H1 (cell line): ENCODE data around the gene SELENOO. TPM values are rescaled to one million over a fixed set of nuclear protein-coding genes. Genes with fewer than 3 reads are reported as not detected.

Experiments used
- CTCF ChIA-PET: fragments of 300-600 bp; sonication (Branson Sonifier 250); formaldehyde crosslinking; loops from one replicate; lab custom pipeline; 2021; ENCODE audit not compliant: partially characterized antibody; lab: Charles Lee
- POLR2A ChIA-PET: fragments of 300-600 bp; sonication (Branson Sonifier 250); formaldehyde crosslinking; loops from one replicate; lab custom pipeline; 2021; ENCODE audit warnings: inconsistent platforms; ENCODE audit not compliant: partially characterized antibody; lab: Charles Lee
- DNase-seq, 2 experiments: peaks; one replicate each; pipeline versions ENCODE4 v3.0.0 to v3.0.0-alpha.2; 2010 to 2022; ENCODE audit warnings: low spot score in 2 of 2, low read depth in 1 of 2, mixed read lengths in 1 of 2
- FAIRE-seq: peaks from 2 replicates; lab custom pipeline; 2011; peaks lifted over from hg19 to GRCh38; lab: Jason Lieb, UNC
- H2AFZ ChIP-seq: 2 replicates; pipeline ENCODE4 v1.8.1; 2012; ENCODE audit warnings: low read length, inconsistent platforms
- H2AK5ac ChIP-seq: 2 replicates; pipeline ENCODE4 v1.6.1; 2013; ENCODE audit warnings: low read depth, low read length
- H2BK120ac ChIP-seq: replicated peaks from 2 replicates; pipeline ENCODE3; 2013; ENCODE audit warnings: low read depth, low read length, inconsistent platforms
- H2BK12ac ChIP-seq: 2 replicates; pipeline ENCODE4 v1.6.1; 2013; ENCODE audit warnings: low read depth, low read length
- H2BK15ac ChIP-seq: 2 replicates; pipeline ENCODE4 v1.6.1; 2013; ENCODE audit warnings: low read length
- H2BK20ac ChIP-seq: 2 replicates; pipeline ENCODE4 v1.6.1; 2013; ENCODE audit warnings: low read length
- H2BK5ac ChIP-seq: 2 replicates; pipeline ENCODE4 v1.6.1; 2013; ENCODE audit warnings: low read depth, low read length
- H3K14ac ChIP-seq: 2 replicates; pipeline ENCODE4 v1.6.1; 2013; ENCODE audit warnings: inconsistent platforms; ENCODE audit not compliant: insufficient read length
- H3K18ac ChIP-seq: 2 replicates; pipeline ENCODE4 v1.6.1; 2013; ENCODE audit warnings: low read length; ENCODE audit errors: extremely low read depth
- H3K23ac ChIP-seq: 2 replicates; pipeline ENCODE4 v1.6.1; 2013; ENCODE audit warnings: inconsistent platforms; ENCODE audit not compliant: insufficient read length
- H3K23me2 ChIP-seq: 2 replicates; pipeline ENCODE4 v1.6.1; 2013; ENCODE audit warnings: low read depth, low read length
- H3K27ac ChIP-seq: 2 replicates; pipeline ENCODE4 v1.6.1; 2011; ENCODE audit warnings: low read depth, low read length, inconsistent platforms
- H3K27me3 ChIP-seq, 4 experiments: replicated peaks in 1 of 4; 1 replicate in 1 of 4; 2 replicates in 3 of 4; pipeline versions ENCODE4 v1.6.1 to v1.8.1; 2011 to 2013; ENCODE audit warnings: low read length in 3 of 4, mild to moderate bottlenecking in 3 of 4, inconsistent platforms in 2 of 4, mixed read lengths in 2 of 4, moderate library complexity in 1 of 4; ENCODE audit not compliant: control insufficient read depth in 3 of 4, insufficient read depth in 3 of 4; ENCODE audit errors: extremely low read depth in 1 of 4
- H3K36me3 ChIP-seq, 4 experiments: 2 replicates each; pipeline versions ENCODE4 v1.6.1 to v1.8.1; 2011 to 2013; ENCODE audit warnings: mild to moderate bottlenecking in 4 of 4, low read length in 3 of 4, moderate library complexity in 2 of 4, control low read depth in 1 of 4, inconsistent platforms in 1 of 4; ENCODE audit not compliant: insufficient read depth in 4 of 4, control insufficient read depth in 2 of 4
- H3K4ac ChIP-seq: replicated peaks from 2 replicates; pipeline ENCODE3; 2013; ENCODE audit warnings: low read length, low read depth, mixed read lengths, inconsistent platforms; ENCODE audit not compliant: insufficient read length
- H3K4me1 ChIP-seq, 4 experiments: replicated peaks in 1 of 4; 1 replicate in 1 of 4; 2 replicates in 3 of 4; pipeline versions ENCODE4 v1.6.1 to v1.8.1; 2011 to 2013; ENCODE audit warnings: low read length in 3 of 4, inconsistent platforms in 2 of 4, mixed read lengths in 1 of 4; ENCODE audit not compliant: insufficient read depth in 4 of 4, control insufficient read depth in 3 of 4
- H3K4me2 ChIP-seq, 2 experiments: 2 replicates each; pipeline versions ENCODE4 v1.6.1 to v1.8.1; 2011 to 2013; ENCODE audit warnings: low read depth in 2 of 2, low read length in 2 of 2, control low read depth in 1 of 2, inconsistent platforms in 1 of 2, mild to moderate bottlenecking in 1 of 2; ENCODE audit not compliant: insufficient read depth in 1 of 2
- H3K4me3 ChIP-seq, 4 experiments: fragments of 200-600, 300-600 bp in 1 of 4; sonication (generic), shearing (Covaris generic), sonication (Bioruptor Twin) in 1 of 4; 2 replicates each; pipeline versions ENCODE4 v1.5.1 to v1.8.1; 2011 to 2016; ENCODE audit warnings: low read length in 4 of 4, low read depth in 3 of 4, control low read depth in 2 of 4, inconsistent platforms in 2 of 4, mild to moderate bottlenecking in 2 of 4, mixed read lengths in 1 of 4, moderate library complexity in 1 of 4; ENCODE audit not compliant: insufficient read depth in 2 of 4; ENCODE audit errors: extremely low read depth in 1 of 4
- H3K56ac ChIP-seq: replicated peaks from 2 replicates; pipeline ENCODE3; 2013; ENCODE audit warnings: low read depth, mild to moderate bottlenecking, mixed read lengths, low read length, inconsistent platforms; ENCODE audit not compliant: insufficient read length
- H3K79me1 ChIP-seq: 2 replicates; pipeline ENCODE4 v1.6.1; 2013; ENCODE audit warnings: low read depth, low read length, control low read depth
- H3K79me2 ChIP-seq, 2 experiments: 2 replicates each; pipeline versions ENCODE4 v1.6.1 to v1.8.1; 2012 to 2013; ENCODE audit warnings: low read length in 2 of 2, mild to moderate bottlenecking in 2 of 2, inconsistent platforms in 1 of 2; ENCODE audit not compliant: insufficient read depth in 2 of 2, control insufficient read depth in 1 of 2
- H3K9ac ChIP-seq, 4 experiments: replicated peaks in 1 of 4; 1 replicate in 1 of 4; 2 replicates in 3 of 4; pipeline versions ENCODE4 v1.6.1 to v1.8.1; 2011 to 2013; ENCODE audit warnings: low read depth in 3 of 4, low read length in 3 of 4, control low read depth in 2 of 4, mild to moderate bottlenecking in 2 of 4, moderate library complexity in 2 of 4, inconsistent platforms in 1 of 4; ENCODE audit errors: extremely low read depth in 1 of 4
- H3K9me3 ChIP-seq, 2 experiments: 2 replicates each; pipeline versions ENCODE4 v1.6.1 to v1.8.1; 2012 to 2013; ENCODE audit warnings: mild to moderate bottlenecking in 2 of 2, moderate library complexity in 2 of 2, control low read depth in 1 of 2, inconsistent platforms in 1 of 2, low read depth in 1 of 2, low read length in 1 of 2, mixed read lengths in 1 of 2; ENCODE audit not compliant: insufficient read depth in 2 of 2
- H4K20me1 ChIP-seq, 2 experiments: replicated peaks in 1 of 2; 2 replicates each; pipeline versions ENCODE3 to v1.8.1; 2011 to 2013; ENCODE audit warnings: inconsistent platforms in 2 of 2, low read length in 2 of 2, mild to moderate bottlenecking in 1 of 2; ENCODE audit not compliant: insufficient read depth in 2 of 2, control insufficient read depth in 1 of 2
- H4K5ac ChIP-seq: 2 replicates; pipeline ENCODE4 v1.6.1; 2013; ENCODE audit warnings: low read length, low read depth, mixed read lengths, inconsistent platforms; ENCODE audit not compliant: insufficient read length
- H4K8ac ChIP-seq: 2 replicates; pipeline ENCODE4 v1.8.0; 2013; ENCODE audit warnings: mild to moderate bottlenecking, moderate library complexity, low read length, inconsistent platforms; ENCODE audit not compliant: insufficient read depth; ENCODE audit errors: extremely low read depth
- H4K91ac ChIP-seq: replicated peaks from 2 replicates; pipeline ENCODE3; 2013; ENCODE audit warnings: low read length, mixed read lengths, inconsistent platforms; ENCODE audit not compliant: insufficient read length
- BACH1 ChIP-seq: IDR thresholded peaks from 2 replicates; pipeline ENCODE4 v1.6.1; 2012; ENCODE audit warnings: low read length, improper control_type of control experiment
- BCL11A ChIP-seq, 2 experiments: IDR thresholded peaks; one replicate each; pipeline ENCODE4 v1.6.1; 2011; ENCODE audit warnings: low read depth in 2 of 2, low read length in 2 of 2, mild to moderate bottlenecking in 2 of 2
- CTBP2 ChIP-seq: IDR thresholded peaks from 2 replicates; pipeline ENCODE4 v1.7.0; 2011; ENCODE audit warnings: borderline replicate concordance, mild to moderate bottlenecking, moderate library complexity, mixed read lengths, low read length; ENCODE audit not compliant: insufficient read depth, insufficient read length
- EGR1 ChIP-seq: IDR thresholded peaks from 2 replicates; pipeline ENCODE4 v1.6.1; 2011; ENCODE audit warnings: low read depth, low read length, borderline replicate concordance
- EP300 ChIP-seq, 2 experiments: IDR thresholded peaks; 1 replicate in 1 of 2; 2 replicates in 1 of 2; pipeline ENCODE4 v1.6.1; 2011 to 2012; ENCODE audit warnings: low read depth in 2 of 2, low read length in 2 of 2, mild to moderate bottlenecking in 2 of 2, borderline replicate concordance in 1 of 2, inconsistent platforms in 1 of 2, moderate library complexity in 1 of 2
- GABPA ChIP-seq: IDR thresholded peaks from 2 replicates; pipeline ENCODE4 v1.6.1; 2011; ENCODE audit warnings: mild to moderate bottlenecking, low read length, moderate library complexity, borderline replicate concordance; ENCODE audit not compliant: insufficient read depth
- RFX5 ChIP-seq: IDR thresholded peaks from 2 replicates; pipeline ENCODE4 v1.6.1; 2011; ENCODE audit warnings: low read depth, low read length, improper control_type of control experiment, borderline replicate concordance
- SIX5 ChIP-seq: IDR thresholded peaks from 2 replicates; pipeline ENCODE4 v1.6.1; 2011; ENCODE audit warnings: mild to moderate bottlenecking, low read depth, low read length
- ZNF274 ChIP-seq: IDR thresholded peaks from 2 replicates; pipeline ENCODE4 v1.7.0; 2012; ENCODE audit warnings: low read length, borderline replicate concordance; ENCODE audit errors: extremely low read depth
- WGBS, 2 experiments: shearing (Covaris generic) in 1 of 2; methylation state at CpG; one replicate each; pipeline versions ENCODE4 v1.1.6 to v1.1.7; 2013 to 2015; ENCODE audit warnings: low lambda C conversion rate in 2 of 2, mixed read lengths in 2 of 2, inconsistent platforms in 1 of 2, low coverage in 1 of 2, missing lambda C conversion rate in 1 of 2; ENCODE audit not compliant: insufficient replicate concordance in 2 of 2, insufficient coverage in 1 of 2, insufficient read length in 1 of 2; ENCODE audit errors: extremely low coverage in 1 of 2, missing lambda C conversion rate in 1 of 2; 5-methylcytosine and 5-hydroxymethylcytosine counted together
- polyA plus RNA-seq, 7 experiments: library from polyadenylated mRNA; depleted of rRNA in 3 of 7; stranded (reverse) in 5 of 7; unstranded in 2 of 7; fragments of >200 nt in 5 of 7; fragments of 200-250 nt in 2 of 7; gene quantifications; 1 replicate in 5 of 7; 2 replicates in 1 of 7; 4 replicates in 1 of 7; pipeline versions ENCODE4 v1.2.1 to v1.2.3, GENCODE V29; 2011 to 2013; ENCODE audit warnings: missing spikeins in 2 of 7, mixed read lengths in 2 of 7
- total RNA-seq: library from RNA; stranded (reverse); fragmentation: NEBNext Ultra II Directional; extraction: Animal tissue kit (Norgen Biotek cat#: 25700); gene quantifications from 2 replicates; pipeline ENCODE4 v1.2.1, GENCODE V29; 2021
- TF ChIP-seq, protein P1 (sequence below): IDR thresholded peaks from 2 replicates; pipeline ENCODE4 v1.6.1; 2012; ENCODE audit warnings: inconsistent platforms

Gene SELENOO
- total and polyA plus RNA-seq, 2 of the 8 experiments (the other 6 are each of a cell fraction or from before 2014, with no cell fraction given): 18.6 to 25.1 TPM

DNA sequence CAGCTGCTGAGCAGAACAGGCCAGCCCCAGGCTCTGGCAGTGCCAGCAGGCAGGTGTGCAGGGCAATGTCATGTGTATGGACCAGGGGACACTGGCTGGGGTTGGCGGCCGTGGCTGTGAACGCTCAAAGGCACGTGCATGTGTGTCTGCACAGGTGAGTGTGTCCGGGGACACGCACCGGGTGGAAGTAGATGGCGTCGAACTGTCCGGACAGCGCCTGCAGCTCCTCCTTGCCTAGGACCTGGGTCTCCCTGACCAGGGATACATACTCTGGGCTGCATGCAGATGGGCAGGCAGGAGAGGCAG lies 49.4 kb downstream of the SELENOO start:
- POLR2A ChIA-PET: interaction anchor here (0.7 to 1.6 kb wide), 8 partner anchors 8 to 46 kb away, joined by 3 to 4 read pairs (median 4); no protein-coding TSS in a partner anchor
- peak overlapping the region; percentile 68 to 99 for H3K4me2 ChIP-seq
- FAIRE-seq: no peak

More for the DNA sequence above, 49.4 kb downstream of the SELENOO start:
- Histone ChIP-seq H3K23ac (no peak overlapping the region), H3K23me2 (peaks cover 17% of the 10 kb centered on the region), H2BK20ac (no peak overlapping the region), H3K79me1 (peaks cover 6% of the 10 kb centered on the region; the same call in 1 of the 2 replicates), H4K5ac (no peak overlapping the region), H3K79me2 (0 out of 4 replicates have a peak, but pooled peaks cover 0 to 3% of the 10 kb centered on the region in 2 experiments), H3K27ac (no peak overlapping the region), H2BK15ac (0 out of 2 replicates have a peak overlapping the region, but pooled peaks have one; percentile 9), H2BK120ac (no peak overlapping the region), H3K4me3 (peak overlapping the region; percentile 54 to 80 (median 72); a peak in 5 of 8 replicates), H2AFZ (no peak overlapping the region), H3K4me1 (peaks cover 0 to 20% (median 16%) of the 10 kb centered on the region in 4 experiments; a peak in 6 of 7 replicates), H3K18ac (no peak overlapping the region), H2BK12ac (no peak overlapping the region), H3K27me3 (no peaks in the 10 kb centered on the region), H4K20me1 (peaks cover 0 to 16% of the 10 kb centered on the region in 2 experiments), H3K9me3 (no peaks in the 10 kb centered on the region), H3K56ac (no peak overlapping the region), H3K14ac (no peak overlapping the region), H2AK5ac (no peak overlapping the region; the same call in 1 of the 2 replicates), H3K4ac (no peak overlapping the region), H4K91ac (no peak overlapping the region), H2BK5ac (no peak overlapping the region), H4K8ac (no peak overlapping the region), H3K36me3 (no peaks in the 10 kb centered on the region), H3K9ac (peak overlapping the region in 2 of 4 experiments; percentile 14 to 42; a peak in 2 of 7 replicates)
- CTCF ChIA-PET: interaction anchor here (0.6 to 3.7 kb wide), 12 partner anchors 9 to 485 kb away, joined by 3 to 30 read pairs (median 4); partner anchors contain the start of gene MAPK12
- WGBS, 2 experiments: 95% methylated on average over 11 of the region's 11 CpGs; no CpG with 5 or more reads in 1 of the 2 experiments
- DNase-seq: no peak
- TF ChIP-seq SIX5: no peak
- TF ChIP-seq, protein P1, sequence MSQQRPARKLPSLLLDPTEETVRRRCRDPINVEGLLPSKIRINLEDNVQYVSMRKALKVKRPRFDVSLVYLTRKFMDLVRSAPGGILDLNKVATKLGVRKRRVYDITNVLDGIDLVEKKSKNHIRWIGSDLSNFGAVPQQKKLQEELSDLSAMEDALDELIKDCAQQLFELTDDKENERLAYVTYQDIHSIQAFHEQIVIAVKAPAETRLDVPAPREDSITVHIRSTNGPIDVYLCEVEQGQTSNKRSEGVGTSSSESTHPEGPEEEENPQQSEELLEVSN: no peak
- TF ChIP-seq GABPA: no peak
- no peak for TF ChIP-seq EP300 (IDR thresholded peaks at IDR 0.05; ENCODE audit: borderline replicate concordance in 1 of 2, low read depth in 2 of 2, low read length in 2 of 2)
- no peak for TF ChIP-seq BCL11A (IDR thresholded peaks at IDR 0.05; ENCODE audit: low read depth in 2 of 2, low read length in 2 of 2)
- no peak for TF ChIP-seq CTBP2
- TF ChIP-seq RFX5: no peak
- TF ChIP-seq EGR1: no peak
- no peak for TF ChIP-seq BACH1
- no peak for TF ChIP-seq ZNF274
